ENCODE measurements around the gene FBXO24. TPM values are rescaled to one million over a fixed set of nuclear protein-coding genes. Genes with fewer than 3 reads are reported as not detected.

The FBXO24 gene
- total and polyA plus RNA-seq, 10 of the 15 experiments (the other 5 are each of a cell fraction or from before 2014, with no cell fraction given), result 0.11 to 0.96 (median 0.27) TPM; not detected in 4

DNA sequence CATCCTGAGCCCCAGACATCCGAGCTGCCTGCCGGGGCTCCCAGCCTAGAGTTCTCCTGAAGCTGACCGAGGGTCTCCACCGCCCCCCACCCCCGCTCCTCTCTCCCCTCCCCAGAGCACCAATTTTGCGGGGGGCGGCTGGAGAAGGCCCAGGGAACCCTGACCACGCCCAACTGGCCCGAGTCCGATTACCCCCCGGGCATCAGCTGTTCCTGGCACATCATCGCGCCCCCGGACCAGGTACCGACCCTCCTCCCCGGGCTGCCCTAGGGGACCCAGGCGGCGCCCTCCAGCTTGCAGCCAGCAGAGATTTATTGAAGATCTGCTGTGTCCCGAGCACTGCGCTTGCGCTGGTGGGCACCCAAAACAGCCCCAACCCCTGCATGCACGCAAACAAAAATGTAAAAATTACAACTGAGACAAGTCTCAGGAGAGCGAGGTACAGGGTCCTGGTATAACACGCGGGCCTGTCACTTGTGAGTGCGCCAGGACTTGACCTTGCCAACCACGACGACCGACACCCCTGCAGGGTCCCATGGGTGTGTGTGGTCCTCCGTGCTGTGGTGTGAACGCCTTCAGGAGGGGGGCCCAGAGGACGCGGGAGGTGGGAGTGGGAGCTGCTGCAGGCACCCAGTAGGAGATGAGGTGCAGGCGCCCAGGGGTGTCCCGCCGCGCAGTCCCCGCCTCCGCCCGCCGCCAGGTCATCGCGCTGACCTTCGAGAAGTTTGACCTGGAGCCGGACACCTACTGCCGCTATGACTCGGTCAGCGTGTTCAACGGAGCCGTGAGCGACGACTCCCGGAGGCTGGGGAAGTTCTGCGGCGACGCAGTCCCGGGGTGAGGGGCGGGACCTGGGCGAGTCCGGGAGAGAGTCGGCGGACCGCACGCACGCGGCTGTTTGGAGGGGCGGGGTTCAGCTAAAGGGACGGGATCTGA, 19.1 kb downstream of the FBXO24 start:
- Histone ChIP-seq H4K20me1 (ENCODE audit: control insufficient read depth, insufficient read depth) (no peaks in the 10 kb centered on the region), H3K27me3 (replicated peaks in 1 of 2; ENCODE audit: control insufficient read depth in 2 of 2, insufficient read depth in 2 of 2, low read length in 1 of 2) (peaks cover 0 to 5% of the 10 kb centered on the region in 2 experiments; a peak in 2 of 4 replicates), H3K27ac (ENCODE audit: control insufficient read depth, insufficient read depth) (no peak overlapping the region), H3K79me2 (ENCODE audit: control insufficient read depth, insufficient read depth, low read length) (no peaks in the 10 kb centered on the region), H3K4me3 (peak overlapping the region; percentile 73), H2AFZ (ENCODE audit: control insufficient read depth, low read depth, low read length) (peak overlapping the region; percentile 92), H3K4me1 (ENCODE audit: control insufficient read depth, insufficient read depth, low read length) (peaks cover 10% of the 10 kb centered on the region), H3K9me3 (replicated peaks; ENCODE audit: control insufficient read depth, insufficient read depth, low read length) (no peaks in the 10 kb centered on the region), H3K9ac (ENCODE audit: control insufficient read depth, insufficient read depth, low read length) (no peak overlapping the region), H3K4me2 (ENCODE audit: control insufficient read depth, insufficient read depth) (peak overlapping the region; percentile 89), H3K36me3 (ENCODE audit: control insufficient read depth in 2 of 2, insufficient read depth in 2 of 2, low read length in 1 of 2) (no peaks in the 10 kb centered on the region)
- ChIA-PET POLR2A (no interaction called here), CTCF (interaction anchor here (0.7 to 1.6 kb wide), 5 partner anchors 13 to 101 kb away, joined by 3 to 5 read pairs (median 3); partner anchors contain the start of gene POP7), SMC1A (ENCODE audit: uncharacterized antibody, unreplicated experiment) (interaction anchor here (1.4 kb wide), 1 partner anchor 12 kb away, joined by 5 read pairs; no protein-coding TSS in a partner anchor), RAD21 (ENCODE audit: unreplicated experiment) (interaction anchor here (1.1 kb wide), 1 partner anchor 69 kb away, joined by 5 read pairs; no protein-coding TSS in a partner anchor)
- WGBS (ENCODE audit: insufficient coverage, insufficient replicate concordance, low lambda C conversion rate, missing lambda C conversion rate), result 8% methylated on average over 38 of the region's 68 CpGs
- in situ Hi-C loops (cut with MboI) (no loop called here), intact Hi-C loops (cut with micrococcal nuclease; ENCODE audit: unreplicated experiment) (no loop called here)
- DNase-seq (ENCODE audit: low read depth, low spot score), result no peak
- ATAC-seq, result no peak; the same call in 2 of the 3 replicates
- BruUV-seq (replicated peaks), result no TSS peak
- TF ChIP-seq NR2F1 (conservative IDR thresholded peaks at IDR 0.05), result peak; percentile 44; the same call in 1 of the 2 replicates
- TF ChIP-seq PML (IDR thresholded peaks at IDR 0.05; ENCODE audit: low read length), result no peak
- no peak for FAIRE-seq

DNA sequence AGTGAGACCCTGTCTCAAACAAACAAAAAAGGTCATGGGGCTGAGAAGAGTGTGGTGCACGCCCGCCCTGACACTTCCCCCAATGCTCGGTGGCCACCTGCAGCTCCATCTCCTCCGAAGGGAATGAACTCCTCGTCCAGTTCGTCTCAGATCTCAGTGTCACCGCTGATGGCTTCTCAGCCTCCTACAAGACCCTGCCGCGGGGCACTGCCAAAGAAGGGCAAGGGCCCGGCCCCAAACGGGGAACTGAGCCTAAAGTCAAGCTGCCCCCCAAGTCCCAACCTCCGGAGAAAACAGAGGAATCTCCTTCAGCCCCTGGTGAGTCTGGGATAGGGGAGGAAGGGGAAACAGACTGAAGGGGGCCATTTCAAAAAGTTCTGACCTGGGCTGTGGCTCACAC, 20.2 kb downstream of the FBXO24 start:
- BruUV-seq (replicated peaks), result no TSS peak
- Histone ChIP-seq H3K27ac (ENCODE audit: control insufficient read depth, insufficient read depth) (no peak overlapping the region), H3K4me3 (no peak overlapping the region), H3K27me3 (replicated peaks in 1 of 2; ENCODE audit: control insufficient read depth in 2 of 2, insufficient read depth in 2 of 2, low read length in 1 of 2) (peaks cover 0 to 5% of the 10 kb centered on the region in 2 experiments; a peak in 2 of 4 replicates), H3K36me3 (ENCODE audit: control insufficient read depth in 2 of 2, insufficient read depth in 2 of 2, low read length in 1 of 2) (no peaks in the 10 kb centered on the region), H3K4me1 (ENCODE audit: control insufficient read depth, insufficient read depth, low read length) (peaks cover 10% of the 10 kb centered on the region), H3K9me3 (replicated peaks; ENCODE audit: control insufficient read depth, insufficient read depth, low read length) (no peaks in the 10 kb centered on the region), H4K20me1 (ENCODE audit: control insufficient read depth, insufficient read depth) (no peaks in the 10 kb centered on the region), H3K9ac (ENCODE audit: control insufficient read depth, insufficient read depth, low read length) (no peak overlapping the region), H3K79me2 (ENCODE audit: control insufficient read depth, insufficient read depth, low read length) (no peaks in the 10 kb centered on the region), H2AFZ (ENCODE audit: control insufficient read depth, low read depth, low read length) (no peak overlapping the region), H3K4me2 (ENCODE audit: control insufficient read depth, insufficient read depth) (no peak overlapping the region)
- RAD21 ChIA-PET (ENCODE audit: unreplicated experiment), result no interaction called here
- in situ Hi-C loops (cut with MboI), result no loop called here
- DNase-seq (ENCODE audit: low read depth, low spot score) (no peak), FAIRE-seq (no peak), ATAC-seq (no peak)
- WGBS (ENCODE audit: insufficient coverage, insufficient replicate concordance, low lambda C conversion rate, missing lambda C conversion rate), result 82% methylated on average over 12 of the region's 12 CpGs
- intact Hi-C loops (cut with micrococcal nuclease; ENCODE audit: unreplicated experiment), result no loop called here
- POLR2A ChIA-PET, result interaction anchor here (0.6 to 1.3 kb wide), 2 partner anchors 22 to 155 kb away, joined by 4 read pairs; no protein-coding TSS in a partner anchor
- CTCF ChIA-PET, result interaction anchor here (1.0 to 1.3 kb wide), 4 partner anchors 39 to 124 kb away, joined by 3 read pairs; no protein-coding TSS in a partner anchor
- SMC1A ChIA-PET (ENCODE audit: uncharacterized antibody, unreplicated experiment), result interaction anchor here (1.4 kb wide), 1 partner anchor 11 kb away, joined by 5 read pairs; no protein-coding TSS in a partner anchor
- no peak for TF ChIP-seq MYB (IDR thresholded peaks at IDR 0.05; ENCODE audit: borderline replicate concordance, low read depth, low read length)
- no peak for TF ChIP-seq CEBPB (IDR thresholded peaks at IDR 0.05; ENCODE audit: borderline replicate concordance in 1 of 2, low read depth in 2 of 2, low read length in 2 of 2)
- TF ChIP-seq FOXM1 (IDR thresholded peaks at IDR 0.05; ENCODE audit: low read depth, low read length), result no peak
- no peak for TF ChIP-seq SP1 (IDR thresholded peaks at IDR 0.05; ENCODE audit: low read depth, low read length)
- TF ChIP-seq, protein P1, sequence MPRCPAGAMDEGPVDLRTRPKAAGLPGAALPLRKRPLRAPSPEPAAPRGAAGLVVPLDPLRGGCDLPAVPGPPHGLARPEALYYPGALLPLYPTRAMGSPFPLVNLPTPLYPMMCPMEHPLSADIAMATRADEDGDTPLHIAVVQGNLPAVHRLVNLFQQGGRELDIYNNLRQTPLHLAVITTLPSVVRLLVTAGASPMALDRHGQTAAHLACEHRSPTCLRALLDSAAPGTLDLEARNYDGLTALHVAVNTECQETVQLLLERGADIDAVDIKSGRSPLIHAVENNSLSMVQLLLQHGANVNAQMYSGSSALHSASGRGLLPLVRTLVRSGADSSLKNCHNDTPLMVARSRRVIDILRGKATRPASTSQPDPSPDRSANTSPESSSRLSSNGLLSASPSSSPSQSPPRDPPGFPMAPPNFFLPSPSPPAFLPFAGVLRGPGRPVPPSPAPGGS (IDR thresholded peaks at IDR 0.05; ENCODE audit: borderline replicate concordance, insufficient read depth, low read depth, low read length, poor library complexity, severe bottlenecking), result no peak
- no peak for TF ChIP-seq GABPA (IDR thresholded peaks at IDR 0.05; ENCODE audit: low read depth)
- TF ChIP-seq, protein P2, sequence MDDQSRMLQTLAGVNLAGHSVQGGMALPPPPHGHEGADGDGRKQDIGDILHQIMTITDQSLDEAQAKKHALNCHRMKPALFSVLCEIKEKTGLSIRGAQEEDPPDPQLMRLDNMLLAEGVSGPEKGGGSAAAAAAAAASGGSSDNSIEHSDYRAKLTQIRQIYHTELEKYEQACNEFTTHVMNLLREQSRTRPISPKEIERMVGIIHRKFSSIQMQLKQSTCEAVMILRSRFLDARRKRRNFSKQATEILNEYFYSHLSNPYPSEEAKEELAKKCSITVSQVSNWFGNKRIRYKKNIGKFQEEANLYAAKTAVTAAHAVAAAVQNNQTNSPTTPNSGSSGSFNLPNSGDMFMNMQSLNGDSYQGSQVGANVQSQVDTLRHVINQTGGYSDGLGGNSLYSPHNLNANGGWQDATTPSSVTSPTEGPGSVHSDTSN (IDR thresholded peaks at IDR 0.05; ENCODE audit: insufficient replicate concordance, low read depth, low read length), result no peak

All from GM12878 (cell line).